Transverse colon (tissue), 3 donors: ENCODE results near the gene XRCC6.

Experiments used
- CTCF ChIP-seq, 5 experiments: fragments of 200-600 bp in 3 of 5; fragments of 450-650 bp in 2 of 5; sonication (generic) in 3 of 5; IDR thresholded peaks; 1 replicate in 2 of 5; 2 replicates in 3 of 5; pipeline ENCODE4 v1.5.1; 2016 to 2017; ENCODE audit warnings: antibody characterized with exemption in 5 of 5, inconsistent platforms in 3 of 5, mild to moderate bottlenecking in 2 of 5, moderate library complexity in 1 of 5
- EP300 ChIP-seq: sonication (generic); formaldehyde crosslinking; IDR thresholded peaks from one replicate; pipeline ENCODE4 v1.6.1; 2017; ENCODE audit warnings: antibody characterized with exemption, low read depth
- POLR2A ChIP-seq: fragments of 450-650 bp; IDR thresholded peaks from one replicate; pipeline ENCODE4 v1.6.1; 2016; ENCODE audit warnings: antibody characterized with exemption, mild to moderate bottlenecking, moderate library complexity

GRCh38 chr22:41674846-41675340, 53.8 kb downstream of the XRCC6 start:
- TF ChIP-seq CTCF (IDR thresholded peaks at IDR 0.05) (no peak), EP300 (no peak), POLR2A (no peak)
